HEK293T (cell line): ENCODE measurements around the gene DVL1.

Source experiments
- ARNT ChIP-seq: fragments of 450-650 bp; IDR thresholded peaks from 2 replicates; pipeline ENCODE4 v1.6.1; 2017; ENCODE audit warnings: mild to moderate bottlenecking
- BHLHE40 ChIP-seq: fragments of 450-650 bp; IDR thresholded peaks from 2 replicates; pipeline ENCODE4 v1.6.1; 2016; ENCODE audit warnings: mild to moderate bottlenecking, moderate library complexity, borderline replicate concordance
- ELF4 ChIP-seq: fragments of 450-650 bp; IDR thresholded peaks from 2 replicates; pipeline ENCODE4 v1.6.1; 2017; ENCODE audit warnings: antibody characterized with exemption
- FOXA1 ChIP-seq: fragments of 450-650 bp; IDR thresholded peaks from 2 replicates; pipeline ENCODE4 v1.6.1; 2016; ENCODE audit warnings: mild to moderate bottlenecking
- FOXK2 ChIP-seq: fragments of 450-650 bp; IDR thresholded peaks from 2 replicates; pipeline ENCODE4 v1.6.1; 2016; ENCODE audit warnings: mild to moderate bottlenecking
- HDGF ChIP-seq: fragments of 450-650 bp; IDR thresholded peaks from 2 replicates; pipeline ENCODE4 v1.6.1; 2017; ENCODE audit warnings: antibody characterized with exemption, borderline replicate concordance
- LEF1 ChIP-seq: fragments of 450-650 bp; IDR thresholded peaks from 2 replicates; pipeline ENCODE4 v1.6.1; 2017; ENCODE audit warnings: mild to moderate bottlenecking, borderline replicate concordance
- NFRKB ChIP-seq: fragments of 450-650 bp; IDR thresholded peaks from 2 replicates; pipeline ENCODE4 v1.6.1; 2016; ENCODE audit warnings: mild to moderate bottlenecking, moderate library complexity
- SP1 ChIP-seq: fragments of 450-650 bp; IDR thresholded peaks from 2 replicates; pipeline ENCODE4 v1.6.1; 2017
- SUZ12 ChIP-seq: fragments of 450-650 bp; IDR thresholded peaks from 2 replicates; pipeline ENCODE4 v1.6.1; 2016; ENCODE audit warnings: mild to moderate bottlenecking
- TARDBP ChIP-seq: fragments of 450-650 bp; IDR thresholded peaks from 2 replicates; pipeline ENCODE4 v1.6.1; 2016
- TF ChIP-seq, protein P1 (sequence below): fragments of 450-650 bp; IDR thresholded peaks from 2 replicates; pipeline ENCODE4 v1.6.1; 2016

DNA sequence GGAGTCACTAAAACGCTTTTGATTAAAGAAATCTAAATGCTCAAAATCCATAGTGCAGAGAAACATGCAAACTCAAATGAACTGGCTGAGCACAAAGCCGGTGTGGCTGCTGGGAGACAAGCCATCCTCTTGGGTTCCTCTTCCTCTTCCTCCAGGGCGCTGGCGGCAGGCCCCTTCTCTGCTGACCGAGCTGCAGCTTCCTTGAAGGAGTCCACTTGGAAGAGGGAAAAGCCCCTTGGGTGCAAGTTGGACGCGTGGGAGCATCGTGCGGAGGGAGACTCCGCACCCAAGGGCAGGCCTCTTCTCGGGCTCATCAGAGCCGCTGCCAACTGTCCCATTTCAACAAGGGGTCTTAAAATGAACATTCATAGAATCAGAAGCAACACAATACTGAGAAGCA lies 42.0 kb upstream of the DVL1 start:
- no peak for TF ChIP-seq SP1
- no peak for TF ChIP-seq TARDBP
- TF ChIP-seq, protein P1, sequence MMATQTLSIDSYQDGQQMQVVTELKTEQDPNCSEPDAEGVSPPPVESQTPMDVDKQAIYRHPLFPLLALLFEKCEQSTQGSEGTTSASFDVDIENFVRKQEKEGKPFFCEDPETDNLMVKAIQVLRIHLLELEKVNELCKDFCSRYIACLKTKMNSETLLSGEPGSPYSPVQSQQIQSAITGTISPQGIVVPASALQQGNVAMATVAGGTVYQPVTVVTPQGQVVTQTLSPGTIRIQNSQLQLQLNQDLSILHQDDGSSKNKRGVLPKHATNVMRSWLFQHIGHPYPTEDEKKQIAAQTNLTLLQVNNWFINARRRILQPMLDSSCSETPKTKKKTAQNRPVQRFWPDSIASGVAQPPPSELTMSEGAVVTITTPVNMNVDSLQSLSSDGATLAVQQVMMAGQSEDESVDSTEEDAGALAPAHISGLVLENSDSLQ, result no peak
- no peak for TF ChIP-seq LEF1
- TF ChIP-seq ARNT, result no peak
- no peak for TF ChIP-seq BHLHE40
- no peak for TF ChIP-seq NFRKB
- TF ChIP-seq ELF4, result no peak
- TF ChIP-seq SUZ12, result no peak
- no peak for TF ChIP-seq FOXK2
- TF ChIP-seq HDGF, result no peak
- TF ChIP-seq FOXA1, result no peak
